Measurements from ENCODE around the gene CKS1B. TPM values are rescaled to one million over a fixed set of nuclear protein-coding genes. Genes with fewer than 3 reads are reported as not detected.

The CKS1B gene
- total RNA-seq, 2 experiments from 2014 or later, result 1.4 to 3.9 TPM

- Histone ChIP-seq H3K27me3 (ENCODE audit: control insufficient read depth in 1 of 2, insufficient read depth in 2 of 2, low read length in 2 of 2) (no peaks in the 10 kb centered on the region), H3K4me3 (ENCODE audit: low read length) (no peak overlapping the region), H3K4me1 (ENCODE audit: insufficient read depth, low read length) (peaks cover 68% of the 10 kb centered on the region), H3K9me3 (ENCODE audit: control insufficient read depth in 1 of 2, insufficient read depth in 1 of 2, low read length in 2 of 2) (no peaks in the 10 kb centered on the region), H3K27ac (ENCODE audit: low read depth in 1 of 2, low read length in 2 of 2) (peak overlapping the region; percentile 7 to 51), H3K36me3 (ENCODE audit: insufficient read depth, low read length) (peaks cover 38% of the 10 kb centered on the region)
- H3K27ac Mint-ChIP-seq, result peak overlapping the region; percentile 92
- no peaks in the 10 kb centered on the region for H3K27me3 Mint-ChIP-seq
- DNase-seq, result no peak
- peaks cover 21% of the 10 kb centered on the region for H3K36me3 Mint-ChIP-seq (ENCODE audit: low read depth)
- TF ChIP-seq CTCF (IDR thresholded peaks at IDR 0.05), result no peak
- peaks cover 69% of the 10 kb centered on the region for H3K4me1 Mint-ChIP-seq (ENCODE audit: low read depth)
- H3K9me3 Mint-ChIP-seq, result no peaks in the 10 kb centered on the region
- intact Hi-C loops (cut with DNase I, micrococcal nuclease), result loop anchor here (5.0 kb wide), 2 partner anchors 351 to 461 kb away; partner anchors contain the start of gene UBE2Q1 (in 1 of the 2)
- ChIA-PET CTCF (interaction anchor here (0.6 to 9.7 kb wide), 7 partner anchors 20 to 75 kb away, joined by 3 to 159 read pairs (median 13); partner anchors contain the start of genes CKS1B, FLAD1, LENEP and PBXIP1), POLR2A (interaction anchor here (1.8 to 6.7 kb wide), 4 partner anchors 25 to 75 kb away, joined by 6 to 72 read pairs (median 14); partner anchors contain the start of genes LENEP, PBXIP1 and PYGO2)
- ATAC-seq (ENCODE audit: poor library complexity), result no peak
- H3K4me3 Mint-ChIP-seq, result peak overlapping the region; percentile 15
Measured at GRCh38 chr1:155018617-155019348, 44.3 kb downstream of the CKS1B start.

- Mint-ChIP-seq H3K4me1 (ENCODE audit: low read depth) (peaks cover 61% of the 10 kb centered on the region), H3K27ac (peak overlapping the region; percentile 92), H3K4me3 (peak overlapping the region; percentile 2), H3K27me3 (no peaks in the 10 kb centered on the region), H3K9me3 (no peaks in the 10 kb centered on the region), H3K36me3 (ENCODE audit: low read depth) (peaks cover 13% of the 10 kb centered on the region)
- Histone ChIP-seq H3K36me3 (ENCODE audit: insufficient read depth, low read length) (peaks cover 31% of the 10 kb centered on the region), H3K9me3 (ENCODE audit: control insufficient read depth in 1 of 2, insufficient read depth in 1 of 2, low read length in 2 of 2) (no peaks in the 10 kb centered on the region), H3K27me3 (ENCODE audit: control insufficient read depth in 1 of 2, insufficient read depth in 2 of 2, low read length in 2 of 2) (no peaks in the 10 kb centered on the region), H3K4me3 (ENCODE audit: low read length) (no peak overlapping the region), H3K27ac (ENCODE audit: low read depth in 1 of 2, low read length in 2 of 2) (peak overlapping the region in 1 of 2 donors; percentile 51), H3K4me1 (ENCODE audit: insufficient read depth, low read length) (peaks cover 60% of the 10 kb centered on the region)
- POLR2A ChIA-PET, result interaction anchor here (0.9 to 6.7 kb wide), 4 partner anchors 37 to 83 kb away, joined by 4 to 72 read pairs (median 8); partner anchors contain the start of genes FLAD1, PBXIP1, PMVK and PYGO2
- CTCF ChIA-PET, result interaction anchor here (0.7 to 9.7 kb wide), 7 partner anchors 21 to 259 kb away, joined by 3 to 159 read pairs (median 6); partner anchors contain the start of genes ADAM15, FLAD1, LENEP and ZBTB7B
- ATAC-seq (ENCODE audit: poor library complexity), result no peak
- TF ChIP-seq CTCF (IDR thresholded peaks at IDR 0.05), result no peak
- DNase-seq, result no peak
- intact Hi-C loops (cut with DNase I, micrococcal nuclease), result loop anchor here (5.0 to 10.0 kb wide), 3 partner anchors 352 to 462 kb away; partner anchors contain the start of gene UBE2Q1 (in 1 of the 2)
Measured at GRCh38 chr1:155019377-155020245, 45.1 kb downstream of the CKS1B start.

Measured in CD4-positive, alpha-beta T cell (primary cell).